Spleen (tissue), 11 donors: Measurements from ENCODE around the gene SRSF4. TPM values are rescaled to one million over a fixed set of nuclear protein-coding genes. Genes with fewer than 3 reads are reported as not detected.

Experiments
- DNase-seq: peaks from one replicate; pipeline ENCODE4 v3.0.0-alpha.2; 2020
- H3K27ac ChIP-seq, 8 donors: fragments of 200-600 bp; sonication (generic) in 7 of 8; 1 replicate in 4 of 8; 2 replicates in 4 of 8; pipeline versions ENCODE4 v1.5.0 to v1.8.0; 2016 to 2021; ENCODE audit warnings: inconsistent platforms in 4 of 8, mild to moderate bottlenecking in 4 of 8, moderate library complexity in 1 of 8
- H3K27me3 ChIP-seq, 7 donors: fragments of 200-600 bp; sonication (generic) in 6 of 7; replicated peaks in 1 of 7; 1 replicate in 4 of 7; 2 replicates in 3 of 7; pipeline versions ENCODE4 v1.5.0 to v1.8.0; 2016 to 2021; ENCODE audit warnings: inconsistent platforms in 3 of 7, mild to moderate bottlenecking in 1 of 7
- H3K36me3 ChIP-seq, 6 donors: fragments of 200-600 bp; sonication (generic) in 5 of 6; 1 replicate in 4 of 6; 2 replicates in 2 of 6; pipeline versions ENCODE4 v1.5.0 to v1.8.0; 2016 to 2021; ENCODE audit warnings: inconsistent platforms in 2 of 6
- H3K4me1 ChIP-seq, 6 donors: fragments of 200-600 bp; sonication (generic) in 5 of 6; 1 replicate in 3 of 6; 2 replicates in 3 of 6; pipeline versions ENCODE4 v1.5.0 to v1.8.0; 2016 to 2021; ENCODE audit warnings: inconsistent platforms in 3 of 6
- H3K4me3 ChIP-seq, 8 donors: fragments of 200-600 bp; sonication (generic) in 7 of 8; 1 replicate in 4 of 8; 2 replicates in 4 of 8; pipeline versions ENCODE4 v1.5.0 to v1.8.0; 2016 to 2021; ENCODE audit warnings: inconsistent platforms in 4 of 8, mild to moderate bottlenecking in 4 of 8, moderate library complexity in 2 of 8
- H3K9me3 ChIP-seq, 8 donors: fragments of 200-600 bp; sonication (generic) in 7 of 8; 1 replicate in 4 of 8; 2 replicates in 4 of 8; pipeline versions ENCODE4 v1.5.0 to v1.8.0; 2016 to 2021; ENCODE audit warnings: inconsistent platforms in 4 of 8
- CTCF ChIP-seq, 11 experiments: fragments of 200-600 bp in 7 of 11; fragments of 450-650 bp in 4 of 11; sonication (generic) in 4 of 11; IDR thresholded peaks in 8 of 11; conservative IDR thresholded peaks in 3 of 11; 1 replicate in 7 of 11; 2 replicates in 4 of 11; pipeline versions ENCODE4 v1.4.0 to v1.8.0; 2016 to 2021; ENCODE audit warnings: antibody characterized with exemption in 11 of 11, inconsistent platforms in 4 of 11, mild to moderate bottlenecking in 1 of 11
- POLR2A ChIP-seq, 3 donors: fragments of 450-650 bp; IDR thresholded peaks; one replicate each; pipeline ENCODE4 v1.5.1; 2017; ENCODE audit warnings: antibody characterized with exemption in 3 of 3, mild to moderate bottlenecking in 1 of 3
- POLR2AphosphoS5 ChIP-seq, 3 donors: sonication (generic); formaldehyde crosslinking; IDR thresholded peaks; one replicate each; pipeline ENCODE4 v1.5.1; 2017; ENCODE audit warnings: antibody characterized with exemption in 3 of 3
- WGBS, 5 donors: extraction: QIAGEN DNeasy Blood & Tissue Kit in 3 of 5; methylation state at CpG; one replicate each; pipeline versions ENCODE4 v1.1.5 to v1.1.7; 2013 to 2018; 5-methylcytosine and 5-hydroxymethylcytosine counted together
- intact Hi-C: fragments of 100-400 bp; cut with DNase I; formaldehyde crosslinking; loops from one replicate; pipeline ENCODE4 v1.15.0; 2023; ENCODE audit warnings: low total_unique reads
- polyA plus RNA-seq, 3 donors: library from polyadenylated mRNA; stranded (reverse); fragments of 200-250 nt; gene quantifications; one replicate each; pipeline ENCODE4 v1.2.1, GENCODE V29; 2013
- total RNA-seq, 7 donors: library from RNA; depleted of rRNA in 3 of 7; stranded (reverse); fragments of >200 nt in 3 of 7; fragmentation: NEBNext Ultra II Directional in 4 of 7; extraction: Animal tissue kit (Norgen Biotek cat#: 25700) in 4 of 7; gene quantifications; one replicate each; pipeline versions ENCODE4 v1.1.0 to v1.2.1, GENCODE V29; 2016 to 2021
- donor health status: healthy with polysubstance abuse.
- donor health status: DM: no; HTN: no; CAD: no; lungs with moderate emphysema.
- donor health status: DM: no; HTN: no; CAD: no.
- donor health status: Bipolar disorder and iron deficiency.
- donor health status: healthy.
- donor health status: DM: no; HTN: no; CAD: no.
- donor health status: DM: yes; HTN: yes; CAD: no.

Gene SRSF4
- total and polyA plus RNA-seq, 10 donors: 36.9 to 94.7 (median 80.8) TPM

GRCh38 chr1:29179641-29180184, 2.0 kb downstream of the SRSF4 start:
- peak overlapping the region; percentile 68 to 83 (median 78) for H3K4me3 ChIP-seq
- H3K4me1 ChIP-seq: peaks cover 43 to 76% (median 65%) of the 10 kb centered on the region in 6 donors
- no peaks in the 10 kb centered on the region for H3K27me3 ChIP-seq
- DNase-seq: no peak
- no peaks in the 10 kb centered on the region for H3K9me3 ChIP-seq
- 15 to 35% (median 18%) methylated on average over 4 of the region's 4 CpGs for WGBS, 5 donors
- peaks cover 0 to 22% (median 0%) of the 10 kb centered on the region in 6 donors for H3K36me3 ChIP-seq
- intact Hi-C loops: no loop called here
- TF ChIP-seq POLR2A (IDR thresholded peaks at IDR 0.05): no peak
- no peak for TF ChIP-seq POLR2AphosphoS5 (IDR thresholded peaks at IDR 0.05)
- no peak for TF ChIP-seq CTCF (IDR thresholded peaks at IDR 0.05 in 8 of 11, conservative IDR thresholded peaks at IDR 0.05 in 3 of 11)
- H3K27ac ChIP-seq: peak overlapping the region in 7 of 8 donors; percentile 98 to 100 (median 99)

GRCh38 chr1:29177022-29177705, 4.5 kb downstream of the SRSF4 start:
- Histone ChIP-seq H3K4me3 (peak overlapping the region in 1 of 8 donors; percentile 6), H3K4me1 (peaks cover 45 to 88% (median 75%) of the 10 kb centered on the region in 6 donors)
- TF ChIP-seq CTCF (IDR thresholded peaks at IDR 0.05 in 8 of 11, conservative IDR thresholded peaks at IDR 0.05 in 3 of 11): no peak
- TF ChIP-seq POLR2AphosphoS5 (IDR thresholded peaks at IDR 0.05): no peak
- no peak for TF ChIP-seq POLR2A (IDR thresholded peaks at IDR 0.05)

GRCh38 chr1:29176576-29176975, 5.1 kb downstream of the SRSF4 start:
- Histone ChIP-seq H3K4me1 (peaks cover 51 to 93% (median 81%) of the 10 kb centered on the region in 6 donors), H3K27ac (peak overlapping the region in 6 of 8 donors; percentile 0 to 100 (median 50))
- intact Hi-C loops: no loop called here

More at GRCh38 chr1:29177022-29177705, 4.5 kb downstream of the SRSF4 start:
- peaks cover 0 to 28% (median 0%) of the 10 kb centered on the region in 6 donors for H3K36me3 ChIP-seq
- 66 to 80% (median 70%) methylated on average over 12 of the region's 12 CpGs for WGBS, 5 donors
- no peaks in the 10 kb centered on the region for H3K9me3 ChIP-seq
- peak overlapping the region in 6 of 8 donors; percentile 32 to 100 (median 56) for H3K27ac ChIP-seq
- intact Hi-C loops: no loop called here
- no peaks in the 10 kb centered on the region for H3K27me3 ChIP-seq
- no peak for DNase-seq

More at GRCh38 chr1:29176576-29176975, 5.1 kb downstream of the SRSF4 start:
- no peak for DNase-seq
- Histone ChIP-seq H3K9me3 (no peaks in the 10 kb centered on the region), H3K4me3 (no peak overlapping the region), H3K27me3 (no peaks in the 10 kb centered on the region), H3K36me3 (peaks cover 0 to 29% (median 0%) of the 10 kb centered on the region in 6 donors)
- WGBS, 5 donors: 46 to 69% (median 55%) methylated on average over 4 of the region's 4 CpGs
- no peak for TF ChIP-seq POLR2A (IDR thresholded peaks at IDR 0.05)
- TF ChIP-seq POLR2AphosphoS5 (IDR thresholded peaks at IDR 0.05): no peak
- TF ChIP-seq CTCF (IDR thresholded peaks at IDR 0.05 in 8 of 11, conservative IDR thresholded peaks at IDR 0.05 in 3 of 11): no peak
